CD4-positive, alpha-beta T cell treated with Interleukin-17A for 1 hour (primary cell): Measurements from ENCODE around the gene CHRM3.
"Not testable (repeated sequence)": the region's sequence is repeated elsewhere in the genome, so short reads cannot be mapped to it uniquely, and the experiment has no call there.

Experiments used
- DNase-seq: peaks from one replicate; pipeline ENCODE4 v3.0.0-alpha.2; 2020

Gene CHRM3

GRCh38 chr1:239386453-239387303 is at the start of gene CHRM3:
Gene CHRM3, plus strand, starts transcription at chr1:239386568. Its CDS starts 520,884 bp downstream, at chr1:239907452.
- DNase-seq: no peak

GRCh38 chr1:239337799-239338430 is 48.5 kb upstream of the CHRM3 start:
- no peak for DNase-seq

GRCh38 chr1:239347776-239348175 is 38.6 kb upstream of the CHRM3 start:
- no peak for DNase-seq

GRCh38 chr1:239348635-239349353 is 37.6 kb upstream of the CHRM3 start:
- DNase-seq: no peak

GRCh38 chr1:239349699-239350098 is 36.7 kb upstream of the CHRM3 start:
- DNase-seq: no peak

GRCh38 chr1:239353536-239353935 is 32.8 kb upstream of the CHRM3 start:
- DNase-seq: no peak

GRCh38 chr1:239354231-239354630 is 32.1 kb upstream of the CHRM3 start:
- DNase-seq: no peak

- no peak for DNase-seq
Measured at GRCh38 chr1:239357867-239358266, 28.5 kb upstream of the CHRM3 start.

GRCh38 chr1:239361403-239361802 is 25.0 kb upstream of the CHRM3 start:
- DNase-seq: no peak

- DNase-seq: no peak
Measured at GRCh38 chr1:239363930-239364329, 22.4 kb upstream of the CHRM3 start.

- DNase-seq: no peak
Measured at GRCh38 chr1:239367196-239367810, 19.1 kb upstream of the CHRM3 start.

- no peak for DNase-seq
Measured at GRCh38 chr1:239368436-239369109, 17.8 kb upstream of the CHRM3 start.

- DNase-seq: not testable (repeated sequence)
Measured at GRCh38 chr1:239370869-239371268, 15.5 kb upstream of the CHRM3 start.

- no peak for DNase-seq
Measured at GRCh38 chr1:239382666-239383065, 3.7 kb upstream of the CHRM3 start.

- DNase-seq: no peak
Measured at GRCh38 chr1:239383714-239384113, 2.7 kb upstream of the CHRM3 start.

- DNase-seq: no peak
Measured at GRCh38 chr1:239387304-239388158, 1.2 kb downstream of the CHRM3 start.

GRCh38 chr1:239388159-239388485 is 1.8 kb downstream of the CHRM3 start:
- DNase-seq: no peak

- DNase-seq: no peak
Measured at GRCh38 chr1:239388578-239388977, 2.2 kb downstream of the CHRM3 start.

- no peak for DNase-seq
Measured at GRCh38 chr1:239389703-239390102, 3.3 kb downstream of the CHRM3 start.

GRCh38 chr1:239392271-239392670 is 5.9 kb downstream of the CHRM3 start:
- no peak for DNase-seq

- no peak for DNase-seq
Measured at GRCh38 chr1:239394107-239394506, 7.7 kb downstream of the CHRM3 start.

- no peak for DNase-seq
Measured at GRCh38 chr1:239413916-239414315, 27.5 kb downstream of the CHRM3 start.
